Activated CD4-positive, alpha-beta T cell treated with anti-CD3 and anti-CD28 coated beads, Interleukin-10, Interleukin-2, amounts not matched to agents 100 ng/mL and 50 ng/mL, durations not matched to agents 16 hours and 8 hours (primary cell): ENCODE data around the gene TMPRSS2.
"Not testable (repeated sequence)": the region's sequence is repeated elsewhere in the genome, so short reads cannot be mapped to it uniquely, and the experiment has no call there.

Experiments used
- DNase-seq: peaks from one replicate; pipeline ENCODE4 v3.0.0-alpha.2; 2020

The TMPRSS2 gene

GRCh38 chr21:41425588-41425953 is 82.4 kb downstream of the TMPRSS2 start:
- DNase-seq = no peak

- not testable (repeated sequence) for DNase-seq
Observed at GRCh38 chr21:41423305-41423636, 84.7 kb downstream of the TMPRSS2 start.

GRCh38 chr21:41422546-41423304 is 85.2 kb downstream of the TMPRSS2 start:
- no peak for DNase-seq

GRCh38 chr21:41420998-41421397 is 87.0 kb downstream of the TMPRSS2 start:
- DNase-seq = not testable (repeated sequence)

- peak; percentile 36 for DNase-seq
Observed at GRCh38 chr21:41419921-41420862, 87.8 kb downstream of the TMPRSS2 start.

GRCh38 chr21:41418956-41419680 is 88.8 kb downstream of the TMPRSS2 start:
- DNase-seq = no peak

- DNase-seq = no peak
Observed at GRCh38 chr21:41418393-41418792, 89.6 kb downstream of the TMPRSS2 start.

- not testable (repeated sequence) for DNase-seq
Observed at GRCh38 chr21:41417505-41417904, 90.5 kb downstream of the TMPRSS2 start.
